ENCODE data around the gene FBXL7. TPM values are rescaled to one million over a fixed set of nuclear protein-coding genes. Genes with fewer than 3 reads are reported as not detected.

The FBXL7 gene
- total RNA-seq, 1 donor from 2014 or later, result 12.3 TPM

DNA sequence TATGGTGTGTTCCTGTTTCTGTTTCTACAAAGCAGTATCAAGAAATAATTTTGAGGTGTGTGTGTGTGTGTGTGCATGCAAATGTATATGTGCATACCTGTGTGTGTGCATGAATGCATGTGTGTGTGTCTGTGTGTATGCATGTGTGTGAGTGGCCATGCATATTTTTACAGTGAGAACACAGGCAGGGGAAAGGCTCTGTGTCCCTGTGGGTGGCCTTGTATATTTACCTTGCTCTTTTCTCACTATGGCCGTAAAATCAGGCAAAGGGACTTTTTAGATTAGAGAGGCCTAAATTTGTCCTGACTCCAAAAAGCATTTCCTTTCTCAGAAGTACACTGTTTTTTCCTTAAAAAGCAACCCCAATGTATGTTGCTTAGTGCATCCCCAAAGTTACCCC, 386.2 kb downstream of the FBXL7 start:
- DNase-seq (ENCODE audit: low spot score), result no peak

DNA sequence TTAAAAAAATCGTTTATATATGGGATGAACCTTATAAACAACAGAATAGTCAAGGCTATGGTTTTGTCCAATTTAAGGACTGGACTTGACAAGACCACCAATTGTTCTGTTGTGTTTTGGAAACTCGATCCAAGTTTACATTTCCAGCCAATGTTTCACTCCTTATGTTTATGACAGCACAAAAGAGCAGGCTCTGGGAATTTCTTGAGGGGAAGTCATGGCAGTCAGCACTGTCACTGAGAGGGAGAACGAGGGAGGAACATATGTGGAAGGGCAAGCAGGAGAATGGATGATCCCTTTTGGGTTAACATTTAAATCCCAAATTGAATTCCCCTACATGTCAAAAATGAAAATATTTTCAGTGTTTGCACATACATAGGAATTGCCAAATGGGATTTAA, 387.1 kb downstream of the FBXL7 start:
- no peak for DNase-seq (ENCODE audit: low spot score)

DNA sequence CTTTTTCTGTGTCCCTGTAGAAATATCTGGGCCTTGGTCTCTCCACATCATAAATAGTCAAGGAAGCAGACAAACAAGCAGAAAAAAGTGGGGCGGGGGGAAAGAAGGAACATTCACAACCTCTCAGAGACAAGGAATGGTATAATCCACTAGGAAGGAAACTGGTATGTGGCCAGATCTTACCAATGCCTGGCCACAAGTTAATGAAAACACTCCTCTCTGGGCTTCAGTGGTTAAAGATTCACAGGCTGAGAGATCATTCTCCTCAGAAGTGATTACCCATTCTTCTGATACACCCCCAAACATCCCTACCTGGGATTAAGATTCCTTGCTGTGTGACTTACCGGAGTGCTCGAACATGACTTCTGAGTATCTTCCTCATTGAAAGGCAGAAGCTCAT, 389.0 kb downstream of the FBXL7 start:
- DNase-seq (ENCODE audit: low spot score), result no peak

DNA sequence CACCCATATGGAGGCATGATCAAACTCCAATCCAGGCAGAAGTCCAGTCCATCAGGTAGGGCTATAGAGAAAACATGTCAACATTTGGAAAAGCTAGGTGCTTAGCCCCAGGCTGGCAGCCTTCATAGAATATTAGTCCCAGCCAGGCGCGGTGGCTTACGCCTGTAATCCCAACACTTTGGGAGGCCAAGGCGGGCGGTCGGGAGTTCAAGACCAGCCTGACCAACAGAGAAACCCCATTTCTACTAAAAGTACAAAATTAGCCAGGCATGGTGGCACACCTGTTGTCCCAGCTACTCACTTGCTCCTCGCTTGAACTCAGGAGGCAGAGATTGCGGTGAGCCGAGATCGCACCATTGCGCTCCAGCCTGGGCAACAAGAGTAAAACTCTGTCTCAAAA, 393.9 kb downstream of the FBXL7 start:
- DNase-seq (ENCODE audit: low spot score), result no peak

DNA sequence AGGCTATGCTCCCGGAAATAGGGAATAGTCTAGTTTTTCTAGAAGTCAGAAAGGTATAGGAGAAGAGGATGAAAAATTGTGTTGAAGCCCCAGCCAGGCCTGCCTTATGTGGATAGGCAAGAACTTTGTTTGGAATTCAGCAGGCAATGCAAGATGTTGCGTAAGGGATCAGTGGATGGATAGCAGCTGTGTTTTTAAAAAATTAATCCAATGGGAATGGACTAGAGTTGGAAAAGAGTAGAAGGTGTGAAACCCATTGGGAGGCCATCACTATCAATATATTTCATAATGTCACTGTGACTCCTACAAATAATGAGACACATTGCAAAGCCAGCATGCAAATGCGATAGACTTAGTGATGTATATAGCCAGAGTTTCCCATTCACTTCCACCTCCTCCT, 397.7 kb downstream of the FBXL7 start:
- no peak for DNase-seq (ENCODE audit: low spot score)

DNA sequence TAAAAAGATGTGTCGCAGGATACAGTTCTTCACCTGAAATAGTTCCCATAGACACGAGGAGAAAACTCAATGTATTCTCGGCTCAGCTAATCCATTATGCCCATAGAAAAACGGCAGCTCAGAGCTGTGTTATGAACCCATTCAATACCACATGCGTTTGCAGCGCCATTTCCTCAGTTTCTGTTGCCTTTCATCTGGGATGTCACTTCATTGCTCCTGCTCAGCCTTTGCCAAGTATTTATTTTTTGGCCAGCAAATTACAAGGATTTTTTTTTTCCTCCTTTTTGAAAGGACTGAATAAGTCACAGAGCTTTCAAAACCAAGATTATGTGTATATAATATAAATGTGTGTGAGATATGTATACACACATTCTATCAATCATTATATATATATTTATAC, 398.7 kb downstream of the FBXL7 start:
- no peak for DNase-seq (ENCODE audit: low spot score)

DNA sequence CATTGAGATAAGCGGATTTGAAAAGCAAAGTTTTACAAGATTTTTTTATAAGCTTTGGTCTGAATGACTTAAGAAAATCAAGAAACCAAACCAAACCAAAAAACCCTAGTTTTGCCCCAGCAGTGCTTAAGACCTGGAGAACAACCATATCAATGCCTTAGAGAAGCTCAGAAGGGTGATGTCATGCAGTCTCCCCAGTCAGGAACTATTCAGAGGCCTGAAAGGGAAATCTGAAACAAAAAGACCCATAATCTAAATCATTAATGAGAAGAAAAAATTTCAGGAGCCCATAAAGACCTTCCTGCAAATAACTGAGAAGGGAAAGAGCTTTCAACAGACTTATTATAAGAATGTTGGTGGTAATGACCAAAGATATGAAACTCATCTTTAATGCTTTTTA, 399.5 kb downstream of the FBXL7 start:
- no peak for DNase-seq (ENCODE audit: low spot score)

DNA sequence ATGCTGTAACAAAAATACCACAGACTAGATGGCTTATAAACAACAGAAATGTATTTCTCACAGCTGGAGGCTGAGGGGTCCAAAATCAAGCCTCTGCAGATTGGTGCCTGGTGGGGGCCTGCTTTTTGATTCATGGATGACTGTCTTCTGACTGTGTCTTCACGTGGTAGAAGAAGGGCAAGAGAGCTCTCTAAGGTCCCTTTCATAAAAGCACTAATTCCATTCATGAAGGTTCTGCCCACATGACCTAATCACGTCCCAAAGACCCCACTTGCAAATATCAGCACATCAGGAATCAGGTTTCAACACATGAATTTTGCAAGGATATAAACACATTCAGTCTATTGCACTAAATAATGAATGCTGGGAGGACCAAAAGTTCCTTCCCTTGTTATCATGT, 401.2 kb downstream of the FBXL7 start:
- no peak for DNase-seq (ENCODE audit: low spot score)

DNA sequence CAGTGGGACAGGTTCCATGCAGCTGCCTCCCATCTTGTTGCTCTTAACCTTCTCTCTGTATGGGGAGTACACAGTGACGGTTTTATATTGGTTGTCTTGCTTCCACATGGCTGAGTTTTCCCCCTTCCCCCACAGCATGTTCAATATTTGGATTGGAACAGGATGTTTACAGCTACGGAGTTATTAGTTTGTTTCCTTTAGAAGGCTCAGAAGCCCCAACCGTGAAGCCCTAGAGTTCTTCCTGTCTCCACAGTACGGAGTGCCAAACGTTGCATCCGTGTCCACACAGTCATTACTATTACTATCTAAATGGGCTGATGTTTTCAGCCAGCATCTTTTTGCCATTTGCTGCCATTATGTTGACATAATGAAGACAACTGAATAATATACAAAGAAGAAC, 402.1 kb downstream of the FBXL7 start:
- no peak for DNase-seq (ENCODE audit: low spot score)

DNA sequence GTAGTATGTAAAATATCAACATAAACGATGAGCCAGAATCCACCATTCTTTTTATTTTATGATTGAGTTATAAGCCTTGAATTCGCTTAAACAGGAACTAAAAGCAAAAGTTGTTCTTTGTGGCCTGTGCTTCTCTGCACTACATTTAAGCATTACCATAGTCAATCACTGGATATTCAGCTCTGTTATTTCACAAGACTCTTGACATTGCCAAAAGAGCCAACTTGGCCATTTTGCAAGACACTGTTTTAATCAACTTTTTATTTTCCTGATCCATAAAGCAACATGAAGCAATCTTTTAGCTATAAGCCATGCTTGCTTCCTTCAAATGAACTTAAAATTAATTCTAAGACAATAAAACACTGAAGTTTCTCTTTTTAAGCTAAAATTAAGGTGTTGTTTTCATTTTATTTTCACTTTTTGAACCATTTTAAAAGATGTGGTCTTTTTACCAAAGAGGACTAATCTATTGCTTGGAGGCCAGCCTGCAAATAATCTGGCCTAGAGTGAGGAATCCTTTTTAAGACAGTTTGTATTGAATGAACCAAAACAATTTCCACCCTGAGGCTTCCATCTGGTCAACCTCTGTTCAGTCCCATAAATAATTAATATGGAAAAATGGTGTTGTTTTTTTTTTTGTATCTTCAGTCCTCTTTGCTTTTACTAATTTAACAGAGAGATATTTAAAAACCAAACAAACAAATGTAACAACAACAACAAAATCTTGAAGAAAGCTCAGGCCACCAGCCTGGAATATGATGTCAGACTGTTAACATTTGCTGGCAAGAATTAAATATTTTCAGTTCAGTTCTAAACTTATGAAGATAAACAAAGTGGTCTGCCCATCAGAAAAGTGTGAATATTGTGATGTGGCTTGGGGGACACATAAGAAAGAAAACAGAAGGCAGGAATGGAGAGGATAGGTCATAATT, 405.2 kb downstream of the FBXL7 start:
- DNase-seq (ENCODE audit: low spot score), result no peak

DNA sequence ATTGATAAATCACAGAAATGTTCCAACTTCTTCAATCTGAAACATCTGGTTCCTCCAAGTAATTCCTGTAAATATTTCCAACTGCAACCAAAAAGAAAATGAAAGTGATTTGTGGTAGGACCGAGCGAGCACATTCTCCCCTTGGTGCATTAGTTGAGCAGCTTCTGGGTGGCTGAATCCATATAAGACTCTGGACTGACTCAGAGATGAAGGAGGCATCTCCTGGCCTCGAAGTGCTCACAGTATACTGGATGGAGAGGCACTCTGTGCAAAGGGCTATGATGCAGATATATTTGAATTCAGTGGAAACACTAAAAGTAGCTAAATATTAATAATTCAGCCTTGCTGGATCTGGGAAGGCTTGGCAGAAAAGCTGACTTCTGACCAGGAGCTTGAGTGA, 414.7 kb downstream of the FBXL7 start:
- DNase-seq (ENCODE audit: low spot score), result no peak

DNA sequence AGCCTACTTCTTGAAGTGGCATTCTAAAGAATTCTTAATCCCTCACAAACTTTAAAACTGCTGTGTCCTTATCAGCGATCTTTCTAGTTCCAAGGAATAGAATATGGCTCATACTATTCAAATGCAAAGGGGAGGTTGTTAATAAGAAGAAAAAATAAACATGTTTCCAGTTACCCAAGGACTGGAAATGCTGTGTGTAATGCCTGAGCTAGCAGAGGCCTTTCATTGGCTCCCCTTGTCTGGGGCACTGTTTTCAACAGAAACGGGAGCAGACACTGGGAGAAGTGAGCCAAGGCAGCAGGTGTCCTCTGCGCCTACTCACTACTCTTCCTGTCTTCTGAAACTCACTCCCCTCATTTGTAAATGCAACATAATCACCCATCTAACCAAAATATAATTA, 426.6 kb downstream of the FBXL7 start:
- DNase-seq (ENCODE audit: low spot score), result peak; percentile 10

DNA sequence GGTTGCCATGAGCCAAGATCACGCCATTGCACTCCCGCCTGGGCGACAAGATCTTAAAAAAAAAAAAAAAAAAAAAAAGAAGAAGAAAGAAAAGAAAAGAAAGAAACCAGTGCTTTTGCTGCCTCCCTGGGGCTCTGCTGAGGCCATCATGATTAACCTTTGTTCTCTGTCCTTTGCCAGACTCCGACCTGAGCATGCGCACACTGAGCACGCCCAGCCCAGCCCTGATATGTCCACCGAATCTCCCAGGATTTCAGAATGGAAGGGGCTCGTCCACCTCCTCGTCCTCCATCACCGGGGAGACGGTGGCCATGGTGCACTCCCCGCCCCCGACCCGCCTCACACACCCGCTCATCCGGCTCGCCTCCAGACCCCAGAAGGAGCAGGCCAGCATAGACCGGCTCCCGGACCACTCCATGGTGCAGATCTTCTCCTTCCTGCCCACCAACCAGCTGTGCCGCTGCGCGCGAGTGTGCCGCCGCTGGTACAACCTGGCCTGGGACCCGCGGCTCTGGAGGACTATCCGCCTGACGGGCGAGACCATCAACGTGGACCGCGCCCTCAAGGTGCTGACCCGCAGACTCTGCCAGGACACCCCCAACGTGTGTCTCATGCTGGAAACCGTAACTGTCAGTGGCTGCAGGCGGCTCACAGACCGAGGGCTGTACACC, 427.9 kb downstream of the FBXL7 start:
- DNase-seq (ENCODE audit: low spot score), result no peak

DNA sequence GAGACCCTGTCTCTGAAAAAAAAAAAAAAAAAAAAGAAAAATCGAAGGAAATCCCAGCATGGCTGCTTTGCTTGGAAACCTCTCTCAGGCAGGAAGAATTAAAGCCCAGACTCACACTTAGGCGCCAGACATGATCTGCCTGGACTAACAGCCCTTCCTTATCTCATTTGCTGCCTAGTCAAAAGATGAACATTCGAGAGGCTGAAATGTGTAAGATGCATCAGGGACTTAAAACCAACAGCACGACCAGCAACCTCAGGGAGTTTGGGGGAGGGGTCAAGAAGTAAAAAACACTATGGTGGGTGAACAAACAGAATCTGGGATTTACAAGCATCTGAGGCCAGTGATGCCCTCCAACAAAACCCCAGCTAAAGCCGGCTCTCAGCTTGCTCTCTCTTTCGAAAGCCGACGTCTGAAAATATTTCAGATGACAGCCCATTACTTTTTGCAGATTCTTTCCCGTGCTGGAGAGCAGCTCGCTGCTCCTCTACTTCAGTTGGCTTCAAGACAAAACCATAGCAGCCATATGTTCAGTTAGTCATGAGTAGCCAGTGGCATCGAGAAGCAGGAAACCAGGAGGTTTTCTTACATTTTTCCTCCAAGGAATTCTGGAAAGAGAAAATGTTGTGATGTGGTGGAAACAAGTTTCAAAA, 429.8 kb downstream of the FBXL7 start:
- DNase-seq (ENCODE audit: low spot score), result no peak

DNA sequence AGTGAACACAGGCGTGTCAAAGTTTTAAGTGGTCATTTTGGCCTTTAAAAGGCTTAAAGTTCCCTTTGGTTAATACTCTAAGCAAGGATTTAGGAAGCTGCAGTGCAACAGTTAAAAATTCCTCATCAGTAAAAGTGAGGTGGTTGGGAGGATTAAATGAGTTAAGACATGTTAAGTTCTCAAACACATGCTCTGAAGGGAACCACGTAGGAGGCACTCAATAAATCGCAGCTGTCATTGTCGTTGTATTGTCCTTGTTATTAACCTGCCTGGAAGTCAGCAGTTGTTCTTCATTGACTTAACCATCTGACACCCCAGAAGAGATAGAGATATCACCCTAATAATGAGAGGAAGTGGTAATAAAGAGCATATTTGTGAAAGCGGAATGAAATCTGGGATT, 432.1 kb downstream of the FBXL7 start:
- DNase-seq (ENCODE audit: low spot score), result no peak

DNA sequence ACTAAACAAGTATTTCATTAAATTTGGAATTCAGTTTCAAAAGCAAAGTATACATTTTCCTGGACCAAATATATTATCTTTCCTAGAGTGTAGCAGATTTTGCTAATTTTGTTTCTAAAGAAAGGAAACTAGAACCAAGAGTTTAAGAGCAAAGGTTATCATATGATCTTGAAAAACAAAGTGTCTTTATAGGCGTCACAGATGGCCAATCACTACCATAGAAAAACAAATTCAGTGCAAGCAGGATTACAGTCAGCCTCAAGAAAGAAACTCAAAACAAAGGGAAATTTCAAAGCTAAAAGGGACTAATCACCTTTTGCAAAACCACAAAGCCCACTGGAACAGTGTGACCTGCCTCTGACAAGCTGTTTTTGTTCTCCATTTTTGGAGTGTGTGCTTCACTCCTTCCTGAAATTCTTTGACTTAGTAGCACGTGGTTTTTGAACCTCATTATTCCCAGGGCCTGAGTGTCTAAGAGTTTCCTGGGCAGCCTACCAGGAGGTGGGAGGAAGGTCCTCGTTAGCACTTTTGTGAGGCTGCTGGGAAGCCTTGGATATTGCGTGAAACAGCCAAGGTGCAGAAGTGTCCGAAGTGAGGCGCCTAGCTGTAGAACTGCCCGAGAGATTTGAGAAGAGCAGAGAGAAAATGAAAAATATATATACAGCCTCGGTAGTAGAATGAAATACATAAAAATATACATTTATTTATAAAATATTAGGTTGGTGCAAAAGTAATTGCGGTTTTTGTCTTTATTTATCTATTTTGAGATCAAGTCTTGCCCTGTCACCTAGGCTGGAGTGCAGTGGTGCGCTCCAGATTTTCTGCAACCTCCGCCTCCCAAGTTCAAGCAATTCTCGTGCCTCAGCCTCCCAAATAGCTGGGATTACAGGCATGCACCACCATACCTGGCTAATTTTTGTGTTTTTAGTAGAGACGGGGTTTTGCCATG, 433.6 kb downstream of the FBXL7 start:
- no peak for DNase-seq (ENCODE audit: low spot score)

DNA sequence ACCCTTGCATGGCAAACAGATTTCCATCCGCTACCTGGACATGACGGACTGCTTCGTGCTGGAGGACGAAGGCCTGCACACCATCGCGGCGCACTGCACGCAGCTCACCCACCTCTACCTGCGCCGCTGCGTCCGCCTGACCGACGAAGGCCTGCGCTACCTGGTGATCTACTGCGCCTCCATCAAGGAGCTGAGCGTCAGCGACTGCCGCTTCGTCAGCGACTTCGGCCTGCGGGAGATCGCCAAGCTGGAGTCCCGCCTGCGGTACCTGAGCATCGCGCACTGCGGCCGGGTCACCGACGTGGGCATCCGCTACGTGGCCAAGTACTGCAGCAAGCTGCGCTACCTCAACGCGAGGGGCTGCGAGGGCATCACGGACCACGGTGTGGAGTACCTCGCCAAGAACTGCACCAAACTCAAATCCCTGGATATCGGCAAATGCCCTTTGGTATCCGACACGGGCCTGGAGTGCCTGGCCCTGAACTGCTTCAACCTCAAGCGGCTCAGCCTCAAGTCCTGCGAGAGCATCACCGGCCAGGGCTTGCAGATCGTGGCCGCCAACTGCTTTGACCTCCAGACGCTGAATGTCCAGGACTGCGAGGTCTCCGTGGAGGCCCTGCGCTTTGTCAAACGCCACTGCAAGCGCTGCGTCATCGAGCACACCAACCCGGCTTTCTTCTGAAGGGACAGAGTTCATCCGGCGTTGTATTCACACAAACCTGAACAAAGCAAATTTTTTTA, 436.7 kb downstream of the FBXL7 start:
- DNase-seq (ENCODE audit: low spot score), result no peak

DNA sequence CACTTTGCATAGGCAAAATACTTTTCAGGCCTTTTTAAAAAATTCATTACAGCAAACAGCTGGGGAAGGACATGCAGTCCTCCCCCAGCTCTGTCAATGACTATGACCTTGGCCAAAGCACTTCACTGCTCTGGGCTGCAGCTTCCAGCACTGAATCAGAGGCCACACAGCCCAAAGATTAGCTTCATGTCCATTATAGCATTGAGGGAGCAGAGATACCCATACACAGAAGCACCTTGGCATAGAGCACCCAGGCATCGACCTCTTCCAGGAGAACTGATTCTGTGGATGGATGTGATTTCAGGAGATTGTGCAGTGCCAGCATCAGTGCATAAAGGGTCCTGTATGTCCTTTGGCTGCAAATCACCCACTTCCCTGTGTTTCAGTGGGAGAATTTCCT, 437.7 kb downstream of the FBXL7 start:
- no peak for DNase-seq (ENCODE audit: low spot score)

DNA sequence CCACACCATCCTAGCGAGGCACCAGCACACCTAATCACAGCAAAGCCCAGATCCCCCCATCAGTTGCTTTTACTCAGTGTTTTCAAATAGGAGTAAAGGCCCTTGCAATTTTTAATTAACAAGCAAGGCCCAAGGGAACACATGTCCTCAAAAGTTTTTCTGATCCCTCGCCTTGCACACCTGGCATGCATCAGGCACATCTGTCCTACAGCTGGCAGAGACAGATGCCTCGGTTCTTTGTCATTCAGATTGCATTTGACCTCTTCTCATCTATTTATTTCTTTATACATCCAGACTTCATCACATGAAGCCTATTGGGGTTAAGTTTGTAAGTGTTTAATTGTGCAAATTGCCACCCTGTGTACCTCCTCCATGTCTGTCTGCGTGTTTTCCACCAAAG, 438.2 kb downstream of the FBXL7 start:
- no peak for DNase-seq (ENCODE audit: low spot score)

DNA sequence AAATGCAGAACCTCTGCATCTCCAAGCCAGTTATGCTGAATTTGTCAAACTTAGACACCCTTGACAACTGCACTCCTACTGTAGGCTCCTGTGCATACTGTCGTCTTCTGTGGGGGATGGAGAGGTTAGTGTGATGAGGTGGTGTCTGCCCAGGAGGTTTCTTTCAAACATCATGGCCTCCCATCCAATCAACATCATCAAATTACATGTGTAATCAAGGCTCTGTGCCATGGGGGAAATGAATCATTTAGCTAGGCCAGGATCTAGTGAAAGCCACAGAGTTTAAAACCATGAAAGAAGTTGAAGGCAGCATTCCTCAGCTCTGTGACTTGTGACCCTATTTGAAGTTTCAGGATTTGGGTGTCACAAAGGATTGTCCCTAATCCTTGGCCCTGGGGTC, 439.0 kb downstream of the FBXL7 start:
- no peak for DNase-seq (ENCODE audit: low spot score)

DNA sequence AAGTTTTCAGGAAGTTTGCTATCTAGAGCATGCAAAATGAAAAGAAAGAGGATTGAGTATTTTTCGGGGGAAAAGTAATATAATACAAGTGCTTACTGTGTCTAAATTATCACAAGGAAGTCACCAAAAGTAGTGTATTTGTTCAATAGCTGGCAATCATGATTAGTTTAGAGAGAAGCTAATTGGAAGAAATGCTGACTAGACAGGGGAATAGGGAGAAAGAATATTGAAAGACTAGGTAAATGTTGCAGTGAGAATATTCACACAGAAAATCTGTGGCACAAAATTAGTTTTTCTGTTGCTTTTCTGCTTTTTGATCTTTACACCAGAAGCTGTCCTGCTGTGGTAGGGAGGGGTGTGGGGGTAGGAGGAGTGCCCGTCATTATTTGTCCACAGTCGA, 440.9 kb downstream of the FBXL7 start:
- no peak for DNase-seq (ENCODE audit: low spot score)

All from ureter (tissue), 1 donor.